Neural cell (in vitro differentiated cells): ENCODE results near the gene PPP2R2B.

Experiments used
- EZH2 ChIP-seq: fragments of 200-600, 300-800 bp; shearing (Covaris generic), sonication (generic); IDR thresholded peaks from 2 replicates; pipeline ENCODE4 v1.6.1; 2014; ENCODE audit warnings: antibody characterized with exemption, low read length, borderline replicate concordance, mild to moderate bottlenecking; ENCODE audit not compliant: insufficient read depth, poor library complexity, severe bottlenecking
- MXI1 ChIP-seq: fragments of 450-650 bp; conservative IDR thresholded peaks from 2 replicates; pipeline ENCODE4 v1.6.1; 2014; ENCODE audit warnings: antibody characterized with exemption, mild to moderate bottlenecking; ENCODE audit not compliant: poor library complexity, severe bottlenecking
- POLR2AphosphoS5 ChIP-seq: IDR thresholded peaks from 2 replicates; pipeline ENCODE4 v1.6.1; 2012
- SMC3 ChIP-seq: fragments of 450-650 bp; conservative IDR thresholded peaks from 2 replicates; pipeline ENCODE4 v1.6.1; 2014; ENCODE audit warnings: antibody characterized with exemption, mild to moderate bottlenecking, moderate library complexity; ENCODE audit not compliant: poor library complexity
- TF ChIP-seq, protein P1 (sequence below): fragments of 450-650 bp; IDR thresholded peaks from 2 replicates; pipeline ENCODE4 v1.5.1; 2014; ENCODE audit warnings: antibody characterized with exemption, mild to moderate bottlenecking, moderate library complexity; ENCODE audit not compliant: poor library complexity, severe bottlenecking

DNA sequence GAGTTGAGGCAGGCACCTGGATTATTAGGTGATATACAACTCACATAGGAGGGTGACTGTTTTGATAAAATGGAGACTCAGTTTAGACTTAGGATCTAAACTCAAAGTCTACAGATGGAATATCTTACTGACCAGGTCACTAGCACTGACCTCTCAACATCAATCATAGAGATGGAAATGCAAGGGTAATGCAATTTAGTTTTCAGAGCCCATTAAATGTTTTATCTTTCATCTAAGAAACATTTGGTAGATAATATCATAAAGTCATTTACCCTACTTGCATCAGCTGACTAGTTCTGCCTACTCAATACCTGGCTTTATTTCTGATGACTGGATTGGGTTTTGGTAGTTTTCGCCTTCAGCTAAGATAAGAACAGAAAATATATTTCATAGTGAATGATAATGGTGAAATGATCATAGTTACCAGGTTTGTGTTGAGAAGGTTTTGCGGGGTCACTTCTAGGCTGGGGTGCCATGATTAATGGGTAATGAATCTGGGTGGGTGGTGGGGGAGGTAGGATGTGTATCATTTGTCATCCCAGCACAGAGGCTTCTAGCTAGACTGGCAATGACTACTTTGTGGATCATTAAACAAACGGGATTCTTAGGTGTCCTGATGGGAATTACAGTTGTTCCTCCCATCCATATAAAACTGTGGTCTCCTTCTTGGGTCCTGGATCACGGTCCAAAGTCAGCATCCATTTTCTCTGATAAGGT lies 173.4 kb downstream of the PPP2R2B start:
- TF ChIP-seq SMC3 (no peak), EZH2 (no peak), MXI1 (no peak), POLR2AphosphoS5 (no peak)
- TF ChIP-seq, protein P1, sequence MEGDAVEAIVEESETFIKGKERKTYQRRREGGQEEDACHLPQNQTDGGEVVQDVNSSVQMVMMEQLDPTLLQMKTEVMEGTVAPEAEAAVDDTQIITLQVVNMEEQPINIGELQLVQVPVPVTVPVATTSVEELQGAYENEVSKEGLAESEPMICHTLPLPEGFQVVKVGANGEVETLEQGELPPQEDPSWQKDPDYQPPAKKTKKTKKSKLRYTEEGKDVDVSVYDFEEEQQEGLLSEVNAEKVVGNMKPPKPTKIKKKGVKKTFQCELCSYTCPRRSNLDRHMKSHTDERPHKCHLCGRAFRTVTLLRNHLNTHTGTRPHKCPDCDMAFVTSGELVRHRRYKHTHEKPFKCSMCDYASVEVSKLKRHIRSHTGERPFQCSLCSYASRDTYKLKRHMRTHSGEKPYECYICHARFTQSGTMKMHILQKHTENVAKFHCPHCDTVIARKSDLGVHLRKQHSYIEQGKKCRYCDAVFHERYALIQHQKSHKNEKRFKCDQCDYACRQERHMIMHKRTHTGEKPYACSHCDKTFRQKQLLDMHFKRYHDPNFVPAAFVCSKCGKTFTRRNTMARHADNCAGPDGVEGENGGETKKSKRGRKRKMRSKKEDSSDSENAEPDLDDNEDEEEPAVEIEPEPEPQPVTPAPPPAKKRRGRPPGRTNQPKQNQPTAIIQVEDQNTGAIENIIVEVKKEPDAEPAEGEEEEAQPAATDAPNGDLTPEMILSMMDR: no peak
